MM.1S (cell line): ENCODE results near the gene KCNQ4.

Experiments
- DNase-seq: peaks from one replicate; pipeline ENCODE4 v3.0.0-alpha.2; 2015
- H2AFZ ChIP-seq: fragments of 300-600 bp; sonication (generic); 2 replicates; pipeline ENCODE4 v1.6.0; 2016; ENCODE audit warnings: antibody characterized with exemption, low read length
- H3F3A ChIP-seq: fragments of 300-600 bp; sonication (generic); 2 replicates; pipeline ENCODE4 v1.6.1; 2016; ENCODE audit warnings: mild to moderate bottlenecking, antibody characterized with exemption, low read length, moderate library complexity, mixed read lengths; ENCODE audit not compliant: insufficient read depth
- H3K27ac ChIP-seq: fragments of 300-600 bp; sonication (generic); 2 replicates; pipeline ENCODE4 v1.5.1; 2016; ENCODE audit warnings: mild to moderate bottlenecking, low read length
- H3K27me3 ChIP-seq: fragments of 300-600 bp; sonication (generic); replicated peaks from 2 replicates; pipeline ENCODE4 v1.6.0; 2016; ENCODE audit warnings: low read length; ENCODE audit not compliant: insufficient read depth
- H3K36me3 ChIP-seq: fragments of 300-600 bp; sonication (generic); replicated peaks from 2 replicates; pipeline ENCODE4 v1.6.1; 2016; ENCODE audit warnings: mild to moderate bottlenecking, low read length, mixed read lengths; ENCODE audit not compliant: insufficient read depth
- H3K4me1 ChIP-seq: fragments of 300-600 bp; sonication (generic); 2 replicates; pipeline ENCODE4 v1.6.1; 2016; ENCODE audit warnings: low read length, mixed read lengths
- H3K4me2 ChIP-seq: fragments of 300-600 bp; sonication (generic); 2 replicates; pipeline ENCODE4 v1.6.0; 2016; ENCODE audit warnings: low read depth, low read length
- H3K4me3 ChIP-seq: fragments of 300-600 bp; sonication (generic); 2 replicates; pipeline ENCODE4 v1.5.1; 2016; ENCODE audit warnings: low read length, mixed read lengths
- H3K79me2 ChIP-seq: fragments of 300-600 bp; sonication (generic); 2 replicates; pipeline ENCODE4 v1.6.1; 2016; ENCODE audit warnings: mixed run types, low read length, mixed read lengths
- H3K9ac ChIP-seq: fragments of 300-600 bp; sonication (generic); 2 replicates; pipeline ENCODE4 v1.6.1; 2016; ENCODE audit warnings: low read length, mixed read lengths
- H3K9me2 ChIP-seq: fragments of 300-600 bp; sonication (generic); replicated peaks from 2 replicates; pipeline ENCODE4 v1.6.1; 2016; ENCODE audit warnings: mild to moderate bottlenecking, low read length, mixed read lengths; ENCODE audit not compliant: insufficient read depth
- H3K9me3 ChIP-seq: fragments of 300-600 bp; sonication (generic); replicated peaks from 2 replicates; pipeline ENCODE4 v1.6.1; 2016; ENCODE audit warnings: mild to moderate bottlenecking, low read length, mixed read lengths; ENCODE audit not compliant: insufficient read depth
- H4K20me1 ChIP-seq: fragments of 300-600 bp; sonication (generic); 2 replicates; pipeline ENCODE4 v1.6.1; 2016; ENCODE audit warnings: mild to moderate bottlenecking, low read length, moderate library complexity, mixed read lengths; ENCODE audit not compliant: insufficient read depth
- CTCF ChIP-seq: fragments of 300-600 bp; sonication (generic); IDR thresholded peaks from 2 replicates; pipeline ENCODE4 v1.5.1; 2016; ENCODE audit warnings: antibody characterized with exemption, low read length, mixed read lengths
- EZH2 ChIP-seq: fragments of 300-600 bp; sonication (generic); optimal IDR thresholded peaks from 2 replicates; pipeline ENCODE3; 2017; ENCODE audit warnings: low read depth, mild to moderate bottlenecking, antibody characterized with exemption, low read length, mixed read lengths
- EZH2phosphoT487 ChIP-seq: fragments of 300-600 bp; sonication (generic); IDR thresholded peaks from 2 replicates; pipeline ENCODE4 v1.6.1; 2018; ENCODE audit warnings: antibody characterized with exemption, low read length

KCNQ4 gene

GRCh38 chr1:40834968-40835545 lies 51.5 kb downstream of the KCNQ4 start:
- TF ChIP-seq EZH2 (no peak), CTCF (no peak), EZH2phosphoT487 (no peak)
- no peak overlapping the region for H3K4me2 ChIP-seq
- H3K27ac ChIP-seq, result no peak overlapping the region
- H3K4me1 ChIP-seq, result no peaks in the 10 kb centered on the region
- H3K27me3 ChIP-seq, result no peaks in the 10 kb centered on the region
- no peaks in the 10 kb centered on the region for H3K36me3 ChIP-seq
- DNase-seq, result no peak
- H3K4me3 ChIP-seq, result no peak overlapping the region
- H3K79me2 ChIP-seq, result no peaks in the 10 kb centered on the region
- no peak overlapping the region for H3K9ac ChIP-seq
- H3K9me2 ChIP-seq, result no peaks in the 10 kb centered on the region
- no peaks in the 10 kb centered on the region for H4K20me1 ChIP-seq
- H3K9me3 ChIP-seq, result no peaks in the 10 kb centered on the region
- no peak overlapping the region for H2AFZ ChIP-seq
- no peaks in the 10 kb centered on the region for H3F3A ChIP-seq

- Histone ChIP-seq H3K27ac (no peak overlapping the region), H2AFZ (no peak overlapping the region), H3K4me2 (no peak overlapping the region), H3K36me3 (no peaks in the 10 kb centered on the region), H3K4me3 (no peak overlapping the region), H3K4me1 (no peaks in the 10 kb centered on the region), H3K9ac (no peak overlapping the region), H4K20me1 (no peaks in the 10 kb centered on the region), H3K79me2 (no peaks in the 10 kb centered on the region), H3K9me3 (no peaks in the 10 kb centered on the region), H3K9me2 (no peaks in the 10 kb centered on the region), H3K27me3 (no peaks in the 10 kb centered on the region), H3F3A (no peaks in the 10 kb centered on the region)
- no peak for DNase-seq
- TF ChIP-seq EZH2phosphoT487 (no peak), CTCF (no peak), EZH2 (no peak)
These were observed 52.7 kb downstream of the KCNQ4 start for GRCh38 chr1:40836283-40836682.

- H3K4me2 ChIP-seq, result no peak overlapping the region
- H4K20me1 ChIP-seq, result no peaks in the 10 kb centered on the region
- no peak overlapping the region for H3K4me3 ChIP-seq
- H2AFZ ChIP-seq, result no peak overlapping the region
- H3K9me2 ChIP-seq, result no peaks in the 10 kb centered on the region
- no peaks in the 10 kb centered on the region for H3F3A ChIP-seq
- H3K79me2 ChIP-seq, result no peaks in the 10 kb centered on the region
- no peak overlapping the region for H3K9ac ChIP-seq
- TF ChIP-seq EZH2 (no peak), EZH2phosphoT487 (no peak), CTCF (no peak)
- no peaks in the 10 kb centered on the region for H3K9me3 ChIP-seq
- no peaks in the 10 kb centered on the region for H3K4me1 ChIP-seq
- no peak for DNase-seq
- H3K27me3 ChIP-seq, result no peaks in the 10 kb centered on the region
- no peaks in the 10 kb centered on the region for H3K36me3 ChIP-seq
- no peak overlapping the region for H3K27ac ChIP-seq
These were observed 54.0 kb downstream of the KCNQ4 start for GRCh38 chr1:40837601-40838000.
